ENCODE data around the gene RBFOX1. TPM values are rescaled to one million over a fixed set of nuclear protein-coding genes. Genes with fewer than 3 reads are reported as not detected.

The RBFOX1 gene
- total RNA-seq, 1 experiment from 2014 or later: not detected

DNA sequence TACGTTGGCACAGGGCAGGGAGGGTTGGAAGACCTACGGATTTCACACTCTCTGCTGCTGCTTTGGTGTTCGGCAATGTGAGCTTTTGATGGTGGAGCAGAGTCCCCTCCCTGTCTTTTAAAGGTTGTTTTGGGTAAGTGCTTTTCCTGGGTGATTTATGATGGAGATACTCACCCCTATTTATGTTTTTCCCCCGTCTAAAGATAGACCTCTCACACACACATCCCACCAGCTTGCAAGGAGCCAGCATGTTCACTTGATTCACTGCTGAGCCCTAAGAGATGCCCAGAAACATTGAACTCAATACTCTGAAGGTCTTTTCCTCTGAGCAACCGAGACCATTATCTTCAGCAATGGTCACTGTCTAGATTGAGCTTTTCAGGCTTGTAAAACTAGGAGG, 8.3 kb downstream of the RBFOX1 start:
- POLR2A ChIA-PET: no interaction called here
- no peaks in the 10 kb centered on the region for H3K4me1 ChIP-seq (ENCODE audit: control insufficient read depth in 1 of 2, insufficient read depth in 2 of 2, low read length in 2 of 2)
- no peaks in the 10 kb centered on the region for H4K20me1 ChIP-seq (ENCODE audit: insufficient read depth)
- DNase-seq (ENCODE audit: low read depth, low spot score) (no peak), ATAC-seq (no peak)
- H3K27me3 ChIP-seq (ENCODE audit: insufficient read depth, low read length): no peaks in the 10 kb centered on the region
- RAD21 ChIA-PET (ENCODE audit: low non-redundant PET in 1 of 2, low total read pairs in 2 of 2, uncharacterized antibody in 2 of 2, unreplicated experiment in 2 of 2): no interaction called here
- intact Hi-C loops (cut with micrococcal nuclease): no loop called here
- H3K9ac ChIP-seq (ENCODE audit: low read length): no peak overlapping the region
- no TSS peak for BruUV-seq (replicated peaks)
- TF ChIP-seq CBX3 (IDR thresholded peaks at IDR 0.05; ENCODE audit: low read depth): no peak
- no peak for TF ChIP-seq RAD21 (IDR thresholded peaks at IDR 0.05; ENCODE audit: low read depth)
- TF ChIP-seq SIN3A (IDR thresholded peaks at IDR 0.05; ENCODE audit: low read depth): no peak
- TF ChIP-seq, protein P1, sequence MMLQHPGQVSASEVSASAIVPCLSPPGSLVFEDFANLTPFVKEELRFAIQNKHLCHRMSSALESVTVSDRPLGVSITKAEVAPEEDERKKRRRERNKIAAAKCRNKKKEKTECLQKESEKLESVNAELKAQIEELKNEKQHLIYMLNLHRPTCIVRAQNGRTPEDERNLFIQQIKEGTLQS (IDR thresholded peaks at IDR 0.05): no peak
- TF ChIP-seq YY1 (IDR thresholded peaks at IDR 0.05; ENCODE audit: extremely low read depth, insufficient replicate concordance, low read depth, low read length): no peak
- TF ChIP-seq, protein P2, sequence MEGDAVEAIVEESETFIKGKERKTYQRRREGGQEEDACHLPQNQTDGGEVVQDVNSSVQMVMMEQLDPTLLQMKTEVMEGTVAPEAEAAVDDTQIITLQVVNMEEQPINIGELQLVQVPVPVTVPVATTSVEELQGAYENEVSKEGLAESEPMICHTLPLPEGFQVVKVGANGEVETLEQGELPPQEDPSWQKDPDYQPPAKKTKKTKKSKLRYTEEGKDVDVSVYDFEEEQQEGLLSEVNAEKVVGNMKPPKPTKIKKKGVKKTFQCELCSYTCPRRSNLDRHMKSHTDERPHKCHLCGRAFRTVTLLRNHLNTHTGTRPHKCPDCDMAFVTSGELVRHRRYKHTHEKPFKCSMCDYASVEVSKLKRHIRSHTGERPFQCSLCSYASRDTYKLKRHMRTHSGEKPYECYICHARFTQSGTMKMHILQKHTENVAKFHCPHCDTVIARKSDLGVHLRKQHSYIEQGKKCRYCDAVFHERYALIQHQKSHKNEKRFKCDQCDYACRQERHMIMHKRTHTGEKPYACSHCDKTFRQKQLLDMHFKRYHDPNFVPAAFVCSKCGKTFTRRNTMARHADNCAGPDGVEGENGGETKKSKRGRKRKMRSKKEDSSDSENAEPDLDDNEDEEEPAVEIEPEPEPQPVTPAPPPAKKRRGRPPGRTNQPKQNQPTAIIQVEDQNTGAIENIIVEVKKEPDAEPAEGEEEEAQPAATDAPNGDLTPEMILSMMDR (IDR thresholded peaks at IDR 0.05 in 2 of 3, conservative IDR thresholded peaks at IDR 0.05 in 1 of 3; ENCODE audit: borderline replicate concordance in 1 of 3, insufficient read depth in 1 of 3, low read depth in 2 of 3, low read length in 2 of 3): no peak
- no peak for TF ChIP-seq EGR1 (IDR thresholded peaks at IDR 0.05; ENCODE audit: low read depth)
- TF ChIP-seq EZH2 (IDR thresholded peaks at IDR 0.05): no peak
- no peak for TF ChIP-seq EZH2phosphoT487 (IDR thresholded peaks at IDR 0.05; ENCODE audit: borderline replicate concordance)
- no peak for TF ChIP-seq CEBPB (IDR thresholded peaks at IDR 0.05; ENCODE audit: low read depth)
- TF ChIP-seq, protein P3, sequence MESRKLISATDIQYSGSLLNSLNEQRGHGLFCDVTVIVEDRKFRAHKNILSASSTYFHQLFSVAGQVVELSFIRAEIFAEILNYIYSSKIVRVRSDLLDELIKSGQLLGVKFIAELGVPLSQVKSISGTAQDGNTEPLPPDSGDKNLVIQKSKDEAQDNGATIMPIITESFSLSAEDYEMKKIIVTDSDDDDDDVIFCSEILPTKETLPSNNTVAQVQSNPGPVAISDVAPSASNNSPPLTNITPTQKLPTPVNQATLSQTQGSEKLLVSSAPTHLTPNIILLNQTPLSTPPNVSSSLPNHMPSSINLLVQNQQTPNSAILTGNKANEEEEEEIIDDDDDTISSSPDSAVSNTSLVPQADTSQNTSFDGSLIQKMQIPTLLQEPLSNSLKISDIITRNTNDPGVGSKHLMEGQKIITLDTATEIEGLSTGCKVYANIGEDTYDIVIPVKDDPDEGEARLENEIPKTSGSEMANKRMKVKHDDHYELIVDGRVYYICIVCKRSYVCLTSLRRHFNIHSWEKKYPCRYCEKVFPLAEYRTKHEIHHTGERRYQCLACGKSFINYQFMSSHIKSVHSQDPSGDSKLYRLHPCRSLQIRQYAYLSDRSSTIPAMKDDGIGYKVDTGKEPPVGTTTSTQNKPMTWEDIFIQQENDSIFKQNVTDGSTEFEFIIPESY (IDR thresholded peaks at IDR 0.05; ENCODE audit: extremely low read depth, insufficient replicate concordance, low read length): no peak
- no peak overlapping the region for H2AFZ ChIP-seq (ENCODE audit: low read depth, low read length, poor library complexity, severe bottlenecking)
- no peak overlapping the region for H3K4me2 ChIP-seq (ENCODE audit: low read length)
- CTCF ChIA-PET: no interaction called here
- no peaks in the 10 kb centered on the region for H3K36me3 ChIP-seq (ENCODE audit: control insufficient read depth in 1 of 2, insufficient read depth in 2 of 2, low read length in 2 of 2)
- no peak overlapping the region for H3K4me3 ChIP-seq (replicated peaks in 1 of 2; ENCODE audit: low read depth in 1 of 2, low read length in 2 of 2)
- peaks cover 3 to 19% of the 10 kb centered on the region in 2 experiments; a peak in 2 of 4 replicates for H3K9me3 ChIP-seq (ENCODE audit: control insufficient read depth in 1 of 2, insufficient read depth in 1 of 2, low read depth in 1 of 2, low read length in 2 of 2)
- no peaks in the 10 kb centered on the region for H3K9me2 ChIP-seq (ENCODE audit: insufficient read depth)
- H3K79me2 ChIP-seq (ENCODE audit: insufficient read depth, low read length): no peaks in the 10 kb centered on the region
- H3K27ac ChIP-seq (ENCODE audit: low read depth, low read length): no peak overlapping the region
